MCF 10A (cell line): ENCODE results near the gene RIMBP3C. TPM values are rescaled to one million over a fixed set of nuclear protein-coding genes. Genes with fewer than 3 reads are reported as not detected.
"Not testable (repeated sequence)": the region's sequence is repeated elsewhere in the genome, so short reads cannot be mapped to it uniquely, and the experiment has no call there.

ENCODE experiments used
- BruUV-seq: library from RNA; stranded (reverse); fragments of 400-500 nt; replicated peaks from 2 replicates; lab custom pipeline; 2021; lab: Mats Ljungman, UMichigan
- CTCF ChIA-PET: fragments of 300-600 bp; sonication (Branson Sonifier 250); formaldehyde crosslinking; extraction: SDS; loops from one replicate; lab custom pipeline; 2021; ENCODE audit warnings: antibody characterized with exemption, inconsistent platforms; lab: Yijun Ruan, JAX
- POLR2A ChIA-PET: fragments of 300-600, 350-650 bp; sonication (Branson Sonifier 250); formaldehyde crosslinking; extraction: SDS; loops from one replicate; lab custom pipeline; 2020; ENCODE audit warnings: antibody characterized with exemption, inconsistent platforms; lab: Yijun Ruan, JAX
- DNase-seq: peaks from one replicate; pipeline ENCODE4 v3.0.0-alpha.2; 2018; ENCODE audit not compliant: unreplicated experiment
- H3K27ac Mint-ChIP-seq: one replicate; pipeline ENCODE4 v1.8.0; 2022; ENCODE audit warnings: mild to moderate bottlenecking, low read depth, mixed read lengths; ENCODE audit not compliant: unreplicated experiment
- H3K27me3 Mint-ChIP-seq: one replicate; pipeline ENCODE4 v1.8.0; 2022; ENCODE audit warnings: mixed read lengths; ENCODE audit not compliant: insufficient read depth, unreplicated experiment
- H3K36me3 Mint-ChIP-seq: one replicate; pipeline ENCODE4 v1.8.0; 2022; ENCODE audit warnings: mild to moderate bottlenecking, moderate library complexity, mixed read lengths; ENCODE audit not compliant: insufficient read depth, unreplicated experiment
- H3K4me1 Mint-ChIP-seq: one replicate; pipeline ENCODE4 v1.8.0; 2022; ENCODE audit warnings: mixed read lengths; ENCODE audit not compliant: insufficient read depth, unreplicated experiment
- H3K4me3 Mint-ChIP-seq: one replicate; pipeline ENCODE4 v1.8.0; 2022; ENCODE audit warnings: mild to moderate bottlenecking, moderate library complexity, mixed read lengths; ENCODE audit not compliant: unreplicated experiment
- H3K9me3 Mint-ChIP-seq: one replicate; pipeline ENCODE4 v1.8.0; 2022; ENCODE audit warnings: mixed read lengths; ENCODE audit not compliant: unreplicated experiment
- intact Hi-C: fragments of 100-400 bp; cut with micrococcal nuclease; formaldehyde crosslinking; loops from 2 replicates; pipeline ENCODE4 v1.14.1; 2022
- total RNA-seq: library from RNA; stranded (reverse); gene quantifications from 2 replicates; pipeline ENCODE4 v1.2.3, GENCODE V29; 2022
- TF ChIP-seq, protein P1 (sequence below): fragments of 200-600 bp; IDR thresholded peaks from one replicate; pipeline ENCODE4 v1.8.0; 2022; ENCODE audit warnings: antibody characterized with exemption, mild to moderate bottlenecking; ENCODE audit not compliant: unreplicated experiment

The RIMBP3C gene
- total RNA-seq, 1 experiment from 2014 or later = 0.14 TPM

DNA sequence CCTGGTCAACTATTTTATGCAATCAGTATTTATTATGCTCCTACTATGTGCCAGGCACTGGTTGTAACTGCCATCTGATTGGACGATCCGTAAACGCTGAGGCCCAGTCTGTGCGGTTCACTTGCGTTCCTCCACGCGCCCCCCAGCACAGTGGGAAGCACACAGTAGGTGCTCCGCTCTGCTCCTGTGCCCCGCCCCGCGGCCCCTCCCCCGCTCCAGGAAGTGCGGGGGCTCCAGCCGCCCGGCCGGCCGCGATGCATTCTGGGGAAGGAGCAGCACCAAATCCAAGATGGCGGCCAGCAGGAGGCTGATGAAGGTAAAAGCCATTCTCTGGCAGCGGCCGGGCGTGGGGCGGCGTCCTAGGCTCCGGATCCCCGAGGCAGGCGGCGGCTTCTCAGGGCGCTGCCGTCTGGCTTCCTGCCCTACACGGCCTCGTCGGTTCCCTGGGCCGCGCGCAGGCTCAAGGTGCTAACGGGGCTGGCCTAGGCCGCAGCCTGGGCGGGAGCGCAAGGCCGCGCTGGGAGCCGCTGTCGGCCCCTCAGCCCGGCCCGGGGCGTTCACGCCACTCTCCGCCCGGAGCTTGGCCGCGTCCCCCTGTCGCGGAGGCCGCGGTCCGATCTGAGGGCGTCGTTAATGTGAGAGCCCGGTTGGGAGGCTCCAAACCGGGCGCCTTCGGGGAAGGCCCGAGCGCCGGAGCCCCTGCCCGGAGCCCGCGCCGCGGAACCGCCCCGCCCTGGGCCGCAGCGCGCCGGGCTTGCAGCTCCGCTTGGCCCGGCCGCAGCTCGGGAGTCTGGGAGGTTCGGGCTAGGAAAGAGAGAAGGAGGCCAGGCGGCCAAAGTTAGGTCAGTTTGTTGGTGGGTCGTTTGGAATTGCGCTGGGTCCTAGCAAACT lies 16.4 kb upstream of the RIMBP3C start, which contains the start of gene UBE2L3:
Gene UBE2L3, plus strand, starts transcription at position 259 of the 891 bp plus-strand sequence. Its CDS starts 31 bp downstream, at position 290.
- TF ChIP-seq, protein P1, sequence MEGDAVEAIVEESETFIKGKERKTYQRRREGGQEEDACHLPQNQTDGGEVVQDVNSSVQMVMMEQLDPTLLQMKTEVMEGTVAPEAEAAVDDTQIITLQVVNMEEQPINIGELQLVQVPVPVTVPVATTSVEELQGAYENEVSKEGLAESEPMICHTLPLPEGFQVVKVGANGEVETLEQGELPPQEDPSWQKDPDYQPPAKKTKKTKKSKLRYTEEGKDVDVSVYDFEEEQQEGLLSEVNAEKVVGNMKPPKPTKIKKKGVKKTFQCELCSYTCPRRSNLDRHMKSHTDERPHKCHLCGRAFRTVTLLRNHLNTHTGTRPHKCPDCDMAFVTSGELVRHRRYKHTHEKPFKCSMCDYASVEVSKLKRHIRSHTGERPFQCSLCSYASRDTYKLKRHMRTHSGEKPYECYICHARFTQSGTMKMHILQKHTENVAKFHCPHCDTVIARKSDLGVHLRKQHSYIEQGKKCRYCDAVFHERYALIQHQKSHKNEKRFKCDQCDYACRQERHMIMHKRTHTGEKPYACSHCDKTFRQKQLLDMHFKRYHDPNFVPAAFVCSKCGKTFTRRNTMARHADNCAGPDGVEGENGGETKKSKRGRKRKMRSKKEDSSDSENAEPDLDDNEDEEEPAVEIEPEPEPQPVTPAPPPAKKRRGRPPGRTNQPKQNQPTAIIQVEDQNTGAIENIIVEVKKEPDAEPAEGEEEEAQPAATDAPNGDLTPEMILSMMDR = no peak
- Mint-ChIP-seq H3K27me3 (no peaks in the 10 kb centered on the region), H3K4me3 (peak within 1 kb of the TSS; percentile 83), H3K4me1 (peaks cover 23% of the 10 kb centered on the region), H3K36me3 (peaks cover 26% of the 10 kb centered on the region), H3K9me3 (no peaks in the 10 kb centered on the region), H3K27ac (peak within 1 kb of the TSS; percentile 90)
- CTCF ChIA-PET = interaction anchor here (1.0 kb wide), 1 partner anchor 61 kb away, joined by 3 read pairs; no protein-coding TSS in a partner anchor
- POLR2A ChIA-PET = interaction anchor here (0.6 to 2.8 kb wide), 5 partner anchors 11 to 119 kb away, joined by 3 to 12 read pairs (median 7); partner anchors contain the start of genes SDF2L1 and YDJC
- intact Hi-C loops = no loop called here
- peak; percentile 80 for DNase-seq
- TSS peak; percentile 34 for BruUV-seq

DNA sequence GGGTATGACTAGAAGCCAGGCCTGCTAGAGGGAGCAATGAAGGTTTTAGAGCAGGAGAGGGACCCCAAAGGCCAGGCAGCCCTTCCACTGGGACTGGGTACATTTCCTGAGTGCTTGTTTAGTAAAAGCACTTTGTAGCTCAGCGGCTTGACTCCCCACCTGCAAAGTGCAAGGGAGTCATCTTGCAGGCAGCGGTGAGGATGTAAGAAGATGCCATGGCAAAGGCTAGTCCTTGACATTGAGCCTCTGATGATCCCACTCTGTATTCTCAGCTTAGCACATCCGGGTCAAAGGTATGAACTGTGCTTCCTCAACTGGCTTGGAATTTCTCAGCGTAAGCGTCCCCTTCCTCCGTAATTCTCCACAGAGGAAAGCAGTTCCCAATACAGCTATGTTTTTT lies 13.2 kb upstream of the RIMBP3C start:
- Mint-ChIP-seq H3K4me1 (peaks cover 2% of the 10 kb centered on the region), H3K27ac (no peak overlapping the region), H3K36me3 (peaks cover 16% of the 10 kb centered on the region), H3K27me3 (peaks cover 11% of the 10 kb centered on the region), H3K4me3 (no peak overlapping the region), H3K9me3 (no peaks in the 10 kb centered on the region)
- TF ChIP-seq, protein P1 = no peak
- POLR2A ChIA-PET = no interaction called here
- CTCF ChIA-PET = interaction anchor here (0.6 kb wide), 1 partner anchor 606 kb away, joined by 3 read pairs; no protein-coding TSS in a partner anchor
- no peak for DNase-seq
- intact Hi-C loops = no loop called here
- BruUV-seq = no TSS peak

DNA sequence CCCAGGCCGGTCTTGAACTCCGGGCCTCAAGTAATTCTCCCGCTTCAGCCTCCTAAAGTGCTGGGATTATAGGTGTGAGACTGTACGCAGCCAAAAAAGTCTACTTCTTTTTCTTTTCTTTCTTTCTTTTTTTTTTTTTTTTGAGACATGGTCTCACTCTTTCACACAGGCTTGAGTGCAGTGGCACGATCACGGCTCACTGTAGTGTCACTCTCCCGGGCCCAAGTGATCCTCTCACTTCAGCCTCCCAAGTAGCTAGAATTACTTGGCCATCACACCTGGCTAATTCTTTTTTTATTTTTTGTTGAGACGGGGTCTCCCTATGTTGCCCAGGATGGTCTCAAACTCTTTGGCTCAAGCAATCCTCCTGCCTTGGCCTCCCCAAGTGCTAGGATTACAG lies 12.7 kb upstream of the RIMBP3C start:
- Mint-ChIP-seq H3K27me3 (peaks cover 11% of the 10 kb centered on the region), H3K9me3 (no peaks in the 10 kb centered on the region), H3K4me1 (no peaks in the 10 kb centered on the region), H3K27ac (no peak overlapping the region), H3K4me3 (no peak overlapping the region), H3K36me3 (peaks cover 11% of the 10 kb centered on the region)
- ChIA-PET POLR2A (no interaction called here), CTCF (no interaction called here)
- TF ChIP-seq, protein P1 = no peak
- no TSS peak for BruUV-seq
- intact Hi-C loops = no loop called here
- no peak for DNase-seq

DNA sequence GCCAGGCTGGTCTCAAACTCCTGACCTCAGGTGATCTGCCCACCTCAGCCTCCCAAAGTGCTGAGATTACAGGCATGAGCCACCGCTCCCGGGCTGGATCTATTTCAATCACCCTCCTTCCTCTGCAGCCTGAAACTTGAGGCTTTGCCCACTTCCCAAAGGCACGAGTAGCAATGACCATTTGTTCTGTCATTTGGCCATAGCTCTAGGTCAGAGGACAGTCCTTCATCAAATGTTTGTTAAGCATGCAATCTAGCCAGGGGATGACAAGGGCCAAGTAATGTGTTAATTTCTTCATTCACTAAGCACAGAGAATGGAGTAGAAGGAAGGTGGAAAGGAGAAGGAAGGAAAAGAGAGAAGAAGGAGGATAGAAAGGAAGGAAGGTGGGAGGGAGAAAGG lies 9.4 kb upstream of the RIMBP3C start:
- H3K36me3 Mint-ChIP-seq, intact Hi-C loops, H3K27ac Mint-ChIP-seq, DNase-seq, H3K9me3 Mint-ChIP-seq, H3K4me3 Mint-ChIP-seq, H3K4me1 Mint-ChIP-seq, CTCF ChIA-PET, POLR2A ChIA-PET, BruUV-seq: not testable (repeated sequence)
- H3K27me3 Mint-ChIP-seq = peaks cover 11% of the 10 kb centered on the region

DNA sequence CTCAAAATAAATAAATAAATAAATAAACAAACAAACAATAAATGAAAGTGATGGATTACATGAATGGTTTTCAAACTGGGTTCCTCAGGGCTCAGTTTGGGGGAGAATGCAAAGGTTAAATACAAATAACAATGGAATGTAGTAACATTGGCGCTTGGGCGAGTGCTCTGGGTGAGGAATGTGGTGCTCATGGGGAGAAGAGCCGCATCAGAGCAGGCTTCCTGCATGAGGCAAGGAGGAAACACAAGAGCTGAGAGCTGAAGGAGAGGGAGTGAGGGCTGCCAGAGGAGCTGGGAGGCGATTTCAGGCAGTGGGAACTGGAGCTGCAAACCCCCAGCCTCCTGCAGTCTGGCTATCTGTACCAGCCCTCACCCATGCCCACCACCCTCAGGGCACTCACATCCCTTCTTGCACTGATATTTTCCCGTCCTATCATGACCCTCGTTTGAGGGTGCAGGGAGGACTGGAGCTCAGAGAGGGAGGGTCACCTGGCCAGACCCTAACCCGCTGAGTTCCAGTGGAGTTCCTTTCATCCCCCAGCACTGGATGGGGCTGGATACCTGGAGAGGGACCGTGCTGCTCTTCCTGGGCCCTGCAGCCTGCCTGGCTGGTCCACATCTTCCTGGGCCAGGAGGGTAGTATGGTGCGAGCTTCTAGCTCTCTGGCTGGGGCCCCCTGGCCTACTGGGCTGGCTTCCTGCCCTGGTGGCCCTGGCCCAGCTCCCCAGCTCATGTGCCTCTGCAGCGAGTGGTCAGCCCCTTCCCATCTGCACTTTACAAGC lies 8.3 kb upstream of the RIMBP3C start:
- H3K4me3 Mint-ChIP-seq, intact Hi-C loops, BruUV-seq: not testable (repeated sequence)

DNA sequence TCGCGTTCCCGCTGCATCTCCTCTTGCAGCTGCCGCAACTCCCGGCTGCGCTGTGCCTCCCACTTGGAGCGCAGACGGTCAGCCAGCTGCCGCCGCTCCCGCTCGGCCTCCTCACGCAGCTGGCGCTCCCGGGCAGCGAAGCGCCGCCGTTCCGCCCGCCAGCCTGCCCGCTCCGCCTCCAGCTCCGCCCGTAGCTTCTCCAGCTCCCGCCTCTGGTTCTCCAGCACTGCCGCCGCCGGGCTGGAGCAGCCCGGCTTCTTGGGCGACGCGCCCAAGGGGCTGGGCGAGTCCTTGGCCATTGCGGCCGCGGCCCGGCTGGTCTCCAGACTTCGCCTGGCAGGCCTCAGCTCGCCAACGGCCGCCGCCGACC lies 598 bp downstream of the RIMBP3C start:
- H3K27ac Mint-ChIP-seq, H3K4me1 Mint-ChIP-seq, H3K4me3 Mint-ChIP-seq, CTCF ChIA-PET, DNase-seq, BruUV-seq, H3K27me3 Mint-ChIP-seq, POLR2A ChIA-PET, H3K36me3 Mint-ChIP-seq, intact Hi-C loops, H3K9me3 Mint-ChIP-seq: not testable (repeated sequence)

More for the DNA sequence above, 8.3 kb upstream of the RIMBP3C start:
- POLR2A ChIA-PET, CTCF ChIA-PET, H3K27ac Mint-ChIP-seq, H3K9me3 Mint-ChIP-seq, H3K36me3 Mint-ChIP-seq, H3K4me1 Mint-ChIP-seq, DNase-seq: not testable (repeated sequence)
- peaks cover 11% of the 10 kb centered on the region for H3K27me3 Mint-ChIP-seq
